B cell (primary cell): ENCODE data around the gene PPP1R14D.

ENCODE experiments used
- CTCF ChIP-seq: fragments of 200-600 bp; IDR thresholded peaks from one replicate; pipeline ENCODE4 v1.8.0; 2022; ENCODE audit warnings: antibody characterized with exemption, mild to moderate bottlenecking
- EZH2 ChIP-seq: IDR thresholded peaks from 2 replicates; pipeline ENCODE4 v1.6.1; 2012; ENCODE audit warnings: borderline replicate concordance, low read depth, mild to moderate bottlenecking, moderate library complexity, low read length; ENCODE audit not compliant: insufficient read depth, poor library complexity, severe bottlenecking

- TF ChIP-seq CTCF = no peak
- TF ChIP-seq EZH2 = no peak
Measured at GRCh38 chr15:40766906-40767837, 61.3 kb downstream of the PPP1R14D start.
